ENCODE measurements around the gene ST6GALNAC6.
"Not testable (repeated sequence)": the region's sequence is repeated elsewhere in the genome, so short reads cannot be mapped to it uniquely, and the experiment has no call there.

GRCh38 chr9:127881715-127882114 lies 17.7 kb downstream of the ST6GALNAC6 start:
- not testable (repeated sequence) for TF ChIP-seq CTCF, POLR2A, POLR2AphosphoS5 (IDR thresholded peaks at IDR 0.05)

Data from sigmoid colon (tissue), 4 donors.